Ishikawa (cell line): ENCODE results near the gene SF1.

Experiments
- CEBPB ChIP-seq: IDR thresholded peaks from 2 replicates; pipeline ENCODE4 v1.6.1; 2012
- CREB1 ChIP-seq: IDR thresholded peaks from 2 replicates; pipeline ENCODE4 v1.6.1; 2012; ENCODE audit warnings: low read depth
- EGR1 ChIP-seq: IDR thresholded peaks from 2 replicates; pipeline ENCODE4 v1.6.1; 2012
- EP300 ChIP-seq: IDR thresholded peaks from 2 replicates; pipeline ENCODE4 v1.6.1; 2012; ENCODE audit warnings: borderline replicate concordance
- FOXM1 ChIP-seq: IDR thresholded peaks from 2 replicates; pipeline ENCODE4 v1.6.1; 2012; ENCODE audit warnings: low read depth, borderline replicate concordance
- MAX ChIP-seq: IDR thresholded peaks from 2 replicates; pipeline ENCODE4 v1.6.1; 2012
- NFIC ChIP-seq: IDR thresholded peaks from 2 replicates; pipeline ENCODE4 v1.6.1; 2012
- RAD21 ChIP-seq: IDR thresholded peaks from 2 replicates; pipeline ENCODE4 v1.6.1; 2012; ENCODE audit warnings: low read depth
- REST ChIP-seq: IDR thresholded peaks from 2 replicates; pipeline ENCODE4 v1.6.1; 2012; ENCODE audit warnings: low read depth, mild to moderate bottlenecking
- TAF1 ChIP-seq: IDR thresholded peaks from 2 replicates; pipeline ENCODE4 v1.6.1; 2012; ENCODE audit warnings: low read depth, mild to moderate bottlenecking
- TCF12 ChIP-seq: IDR thresholded peaks from 2 replicates; pipeline ENCODE4 v1.6.1; 2012; ENCODE audit warnings: low read depth
- TEAD4 ChIP-seq: IDR thresholded peaks from 2 replicates; pipeline ENCODE4 v1.6.1; 2012
- USF1 ChIP-seq: IDR thresholded peaks from 2 replicates; pipeline ENCODE4 v1.6.1; 2012
- YY1 ChIP-seq: IDR thresholded peaks from 2 replicates; pipeline ENCODE4 v1.6.1; 2012; ENCODE audit warnings: low read depth
- ZBTB7A ChIP-seq: IDR thresholded peaks from 2 replicates; pipeline ENCODE4 v1.6.1; 2012; ENCODE audit warnings: low read depth

SF1 gene

GRCh38 chr11:64751580-64751979 is 26.8 kb downstream of the SF1 start:
- no peak for TF ChIP-seq MAX
- TF ChIP-seq TAF1, result no peak
- no peak for TF ChIP-seq RAD21
- no peak for TF ChIP-seq CREB1
- TF ChIP-seq ZBTB7A, result no peak
- no peak for TF ChIP-seq FOXM1
- no peak for TF ChIP-seq TEAD4
- TF ChIP-seq USF1, result no peak
- TF ChIP-seq REST, result no peak
- no peak for TF ChIP-seq NFIC
- TF ChIP-seq TCF12, result no peak
- no peak for TF ChIP-seq CEBPB
- TF ChIP-seq EGR1, result no peak
- TF ChIP-seq YY1, result no peak

- TF ChIP-seq TAF1 (no peak), REST (no peak), TCF12 (no peak), MAX (no peak), TEAD4 (no peak), EGR1 (no peak), ZBTB7A (no peak), FOXM1 (no peak), RAD21 (no peak), NFIC (no peak)
Measured at GRCh38 chr11:64751136-64751535, 27.2 kb downstream of the SF1 start.

GRCh38 chr11:64750361-64751054 is 27.8 kb downstream of the SF1 start:
- TF ChIP-seq TCF12, result no peak
- TF ChIP-seq EP300, result no peak
- no peak for TF ChIP-seq YY1

GRCh38 chr11:64747961-64748665 is 30.2 kb downstream of the SF1 start:
- no peak for TF ChIP-seq CEBPB
- no peak for TF ChIP-seq TCF12
- TF ChIP-seq MAX, result no peak
- TF ChIP-seq YY1, result no peak
- TF ChIP-seq CREB1, result no peak
- no peak for TF ChIP-seq REST
- no peak for TF ChIP-seq TEAD4
- no peak for TF ChIP-seq TAF1
- no peak for TF ChIP-seq RAD21
- TF ChIP-seq EGR1, result no peak
- TF ChIP-seq NFIC, result no peak
- TF ChIP-seq ZBTB7A, result no peak

- TF ChIP-seq TCF12 (no peak), CEBPB (no peak), FOXM1 (no peak), USF1 (no peak), EP300 (no peak), MAX (no peak), TAF1 (no peak), RAD21 (no peak), ZBTB7A (no peak), CREB1 (no peak), TEAD4 (no peak), NFIC (no peak), EGR1 (no peak), REST (no peak), YY1 (no peak)
Measured at GRCh38 chr11:64746486-64746885, 31.9 kb downstream of the SF1 start.
